GM12865 (cell line): ENCODE data around the gene DRGX.

Source experiments
- DNase-seq: peaks from one replicate; pipeline ENCODE4 v3.0.0; 2010; ENCODE audit warnings: low read depth
- H3K4me3 ChIP-seq: 2 replicates; pipeline ENCODE4 v1.5.1; 2011; ENCODE audit warnings: mild to moderate bottlenecking, low read depth, low read length, control low read depth
- CTCF ChIP-seq: IDR thresholded peaks from 2 replicates; pipeline ENCODE4 v1.5.1; 2011; ENCODE audit warnings: low read length, control low read depth, low read depth, inconsistent platforms; ENCODE audit not compliant: insufficient read depth; ENCODE audit errors: missing control alignments

The DRGX gene

GRCh38 chr10:49357910-49358309, 38.0 kb downstream of the DRGX start:
- DNase-seq = no peak
- TF ChIP-seq CTCF = no peak
- H3K4me3 ChIP-seq = no peak overlapping the region

GRCh38 chr10:49356944-49357343, 38.9 kb downstream of the DRGX start:
- TF ChIP-seq CTCF = no peak
- DNase-seq = peak; percentile 68
- no peak overlapping the region for H3K4me3 ChIP-seq

GRCh38 chr10:49356181-49356580, 39.7 kb downstream of the DRGX start:
- no peak for TF ChIP-seq CTCF
- H3K4me3 ChIP-seq = no peak overlapping the region
- DNase-seq = no peak

GRCh38 chr10:49355221-49355620, 40.7 kb downstream of the DRGX start:
- TF ChIP-seq CTCF = no peak
- no peak overlapping the region for H3K4me3 ChIP-seq
- DNase-seq = no peak

GRCh38 chr10:49354593-49354992, 41.3 kb downstream of the DRGX start:
- no peak for TF ChIP-seq CTCF
- DNase-seq = no peak

GRCh38 chr10:49353895-49354566, 41.9 kb downstream of the DRGX start:
- H3K4me3 ChIP-seq = no peak overlapping the region
- no peak for TF ChIP-seq CTCF
- DNase-seq = no peak

More at GRCh38 chr10:49354593-49354992, 41.3 kb downstream of the DRGX start:
- no peak overlapping the region for H3K4me3 ChIP-seq

GRCh38 chr10:49353026-49353894, 42.6 kb downstream of the DRGX start:
- TF ChIP-seq CTCF = no peak
- DNase-seq = no peak
- no peak overlapping the region for H3K4me3 ChIP-seq
